Measurements from ENCODE around the gene PPP2R2C. TPM values are rescaled to one million over a fixed set of nuclear protein-coding genes. Genes with fewer than 3 reads are reported as not detected.

The PPP2R2C gene
- total RNA-seq, 6 experiments from 2014 or later: 0.14 to 0.25 (median 0.23) TPM; not detected in 2

DNA sequence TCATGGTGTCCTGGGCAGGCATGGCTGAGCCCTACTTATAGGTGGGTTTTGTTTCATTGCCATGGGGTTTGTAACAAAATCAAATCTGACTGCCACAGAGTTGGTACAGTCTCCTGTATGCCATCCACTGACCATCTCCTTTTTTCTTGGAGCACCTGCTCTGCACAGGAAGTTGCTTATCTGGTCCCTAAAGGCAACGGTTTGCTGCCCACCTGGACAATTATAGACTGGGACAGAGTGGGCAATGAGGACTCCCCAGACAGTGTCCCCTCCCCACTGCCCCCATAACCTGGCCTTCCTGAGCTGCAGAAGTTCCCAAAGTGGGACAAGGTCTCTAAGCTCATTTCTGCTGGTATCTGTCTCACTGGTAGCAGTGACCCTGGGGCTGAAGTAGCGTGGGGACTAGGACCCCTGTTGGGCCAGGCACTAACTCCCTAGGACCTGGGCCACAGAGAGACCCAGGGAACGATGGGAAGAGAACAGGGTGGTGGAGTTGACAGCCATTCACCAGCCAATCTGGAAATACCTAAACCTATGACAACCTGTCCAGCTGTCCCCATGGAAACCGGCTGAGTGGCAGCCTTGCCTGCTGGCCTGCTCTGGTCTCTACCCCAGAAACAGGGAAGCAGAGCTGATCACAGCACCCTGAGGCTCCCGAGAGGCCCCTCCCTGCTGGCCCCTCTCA is 138.1 kb downstream of the PPP2R2C start:
- Mint-ChIP-seq H3K4me1 (ENCODE audit: low read depth) (no peaks in the 10 kb centered on the region), H3K4me3 (no peak overlapping the region), H3K27ac (no peak overlapping the region), H3K9me3 (no peaks in the 10 kb centered on the region), H3K36me3 (ENCODE audit: low read depth) (no peaks in the 10 kb centered on the region), H3K27me3 (ENCODE audit: insufficient read depth) (peaks cover 19% of the 10 kb centered on the region)
- DNase-seq: no peak
- peak; percentile 45 for TF ChIP-seq CTCF (IDR thresholded peaks at IDR 0.05)

- no peak for DNase-seq
- no peak overlapping the region for H3K27ac Mint-ChIP-seq
- H3K4me1 Mint-ChIP-seq (ENCODE audit: low read depth): no peaks in the 10 kb centered on the region
Measured at GRCh38 chr4:6333301-6334202, 138.9 kb downstream of the PPP2R2C start.

DNA sequence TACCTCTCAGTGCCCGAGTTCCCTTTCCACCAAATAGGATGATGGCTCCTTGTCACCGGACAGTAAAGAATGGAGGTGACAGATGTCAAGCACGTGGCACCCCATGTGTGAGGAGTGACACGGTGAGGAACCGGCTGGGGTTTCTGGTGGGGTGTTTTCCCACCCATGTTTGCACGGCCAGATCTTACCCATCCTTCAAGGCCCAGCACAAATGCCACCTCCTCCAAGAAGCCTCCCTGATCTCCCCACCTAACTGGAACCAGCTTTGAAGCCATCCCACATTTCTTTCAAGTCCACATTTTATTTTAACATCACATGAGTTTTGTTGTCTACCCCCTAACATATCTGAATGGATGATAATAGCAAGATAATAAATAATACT is 139.8 kb downstream of the PPP2R2C start:
- peaks cover 20% of the 10 kb centered on the region for H3K27me3 Mint-ChIP-seq (ENCODE audit: insufficient read depth)
- no peaks in the 10 kb centered on the region for H3K9me3 Mint-ChIP-seq
- H3K27ac Mint-ChIP-seq: no peak overlapping the region

More at GRCh38 chr4:6333301-6334202, 138.9 kb downstream of the PPP2R2C start:
- no peaks in the 10 kb centered on the region for H3K36me3 Mint-ChIP-seq (ENCODE audit: low read depth)
- peak; percentile 82 for TF ChIP-seq CTCF (IDR thresholded peaks at IDR 0.05)
- no peaks in the 10 kb centered on the region for H3K9me3 Mint-ChIP-seq
- H3K27me3 Mint-ChIP-seq (ENCODE audit: insufficient read depth): peaks cover 19% of the 10 kb centered on the region
- no peak overlapping the region for H3K4me3 Mint-ChIP-seq

DNA sequence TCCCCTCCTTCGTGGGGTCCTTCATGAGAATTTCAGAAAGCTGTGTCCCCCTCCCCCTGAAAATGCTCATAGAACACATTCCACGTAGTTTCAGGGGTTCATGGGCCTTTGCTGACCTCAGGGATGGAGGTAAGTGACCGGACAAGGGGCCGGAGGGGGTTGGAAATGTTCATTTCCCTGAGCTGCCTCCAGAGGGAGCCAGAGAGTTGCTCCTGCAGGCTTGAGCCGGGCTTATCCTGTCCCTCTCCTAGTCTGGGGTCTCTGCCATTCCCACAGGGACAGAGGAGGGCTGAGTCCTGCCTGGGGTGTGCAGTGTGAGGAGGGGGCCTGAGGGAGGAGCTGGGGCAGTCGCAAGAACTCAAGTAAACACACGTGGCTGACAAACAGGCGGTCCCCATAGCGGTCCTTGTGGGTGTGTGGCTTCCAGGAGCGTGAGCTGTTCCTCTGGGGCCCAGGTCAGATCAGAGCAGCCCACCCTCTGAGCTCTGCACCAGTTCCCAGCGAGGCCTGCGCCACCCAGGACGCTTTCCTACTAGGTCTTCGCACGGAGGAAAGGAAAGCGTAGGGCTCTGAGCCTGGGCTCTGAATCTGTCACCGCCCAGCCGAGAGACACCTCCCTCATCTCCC is 140.3 kb downstream of the PPP2R2C start:
- TF ChIP-seq CTCF (IDR thresholded peaks at IDR 0.05): peak; percentile 87
- no peaks in the 10 kb centered on the region for H3K4me1 Mint-ChIP-seq (ENCODE audit: low read depth)
- DNase-seq: no peak
- peaks cover 20% of the 10 kb centered on the region for H3K27me3 Mint-ChIP-seq (ENCODE audit: insufficient read depth)
- no peak overlapping the region for H3K27ac Mint-ChIP-seq
- no peaks in the 10 kb centered on the region for H3K36me3 Mint-ChIP-seq (ENCODE audit: low read depth)
- H3K9me3 Mint-ChIP-seq: no peaks in the 10 kb centered on the region
- H3K4me3 Mint-ChIP-seq: no peak overlapping the region

More for the DNA sequence above, 139.8 kb downstream of the PPP2R2C start:
- H3K4me3 Mint-ChIP-seq: no peak overlapping the region
- no peak for TF ChIP-seq CTCF (IDR thresholded peaks at IDR 0.05)
- no peaks in the 10 kb centered on the region for H3K4me1 Mint-ChIP-seq (ENCODE audit: low read depth)
- H3K36me3 Mint-ChIP-seq (ENCODE audit: low read depth): no peaks in the 10 kb centered on the region
- no peak for DNase-seq

DNA sequence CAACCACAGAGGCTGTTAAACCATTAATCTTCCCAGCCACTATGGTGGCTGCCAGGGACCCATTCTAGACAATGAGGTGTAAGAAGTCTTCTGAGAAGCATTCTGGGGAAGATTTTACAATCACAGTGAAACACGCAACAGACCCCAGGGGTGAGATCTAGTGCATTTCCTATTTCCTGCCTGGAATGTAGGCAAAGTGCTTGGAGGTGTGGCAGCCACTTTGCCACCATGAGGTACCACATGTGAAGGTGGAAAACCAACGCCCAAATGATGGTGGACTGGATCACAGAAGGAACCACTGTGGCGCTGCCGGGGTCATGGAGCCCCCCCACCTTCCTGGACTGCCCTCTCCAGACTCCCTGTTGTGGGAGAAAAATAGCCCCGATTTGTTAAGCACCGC is 140.9 kb downstream of the PPP2R2C start:
- Mint-ChIP-seq H3K27me3 (ENCODE audit: insufficient read depth) (peaks cover 20% of the 10 kb centered on the region), H3K9me3 (no peaks in the 10 kb centered on the region), H3K4me1 (ENCODE audit: low read depth) (no peaks in the 10 kb centered on the region), H3K36me3 (ENCODE audit: low read depth) (no peaks in the 10 kb centered on the region), H3K27ac (no peak overlapping the region), H3K4me3 (no peak overlapping the region)
- no peak for DNase-seq
- no peak for TF ChIP-seq CTCF (IDR thresholded peaks at IDR 0.05)

Data from HFFc6 (cell line).